Measurements from ENCODE around the gene PIGS. TPM values are rescaled to one million over a fixed set of nuclear protein-coding genes. Genes with fewer than 3 reads are reported as not detected.

PIGS gene
- total RNA-seq, 2 donors from 2014 or later, result 33.2 to 38.9 TPM

- H3K36me3 Mint-ChIP-seq (ENCODE audit: low read depth), result no peaks in the 10 kb centered on the region
- no peaks in the 10 kb centered on the region for H3K4me1 Mint-ChIP-seq
- no peaks in the 10 kb centered on the region for H3K9me3 Mint-ChIP-seq
- H3K27me3 Mint-ChIP-seq, result peaks cover 32% of the 10 kb centered on the region
- no peak for ATAC-seq (replicated peaks)
- H3K27ac Mint-ChIP-seq, result no peak within 1 kb of the TSS
- H3K4me3 Mint-ChIP-seq, result no peak within 1 kb of the TSS
Observed at GRCh38 chr17:28505986-28506665, 65.2 kb downstream of the PIGS start, which contains the start of gene FOXN1. Gene FOXN1, plus strand, starts transcription at chr17:28506348. Its CDS starts 17,622 bp downstream, at chr17:28523970.

GRCh38 chr17:28503420-28503819, 67.9 kb downstream of the PIGS start:
- H3K4me1 Mint-ChIP-seq, result no peaks in the 10 kb centered on the region
- H3K27ac Mint-ChIP-seq, result no peak overlapping the region
- no peak for ATAC-seq (replicated peaks)
- no peaks in the 10 kb centered on the region for H3K36me3 Mint-ChIP-seq (ENCODE audit: low read depth)
- no peaks in the 10 kb centered on the region for H3K9me3 Mint-ChIP-seq
- H3K27me3 Mint-ChIP-seq, result peaks cover 13% of the 10 kb centered on the region
- no peak overlapping the region for H3K4me3 Mint-ChIP-seq

Other genes starting within 250 kb of the PIGS start
- 10 to 100 TPM; 17.5 to 21.3 TPM for gene IFT20, start 236.1 kb downstream of the PIGS start, total RNA-seq
- gene TNFAIP1, start 235.8 kb downstream of the PIGS start, total RNA-seq, result 10 to 100 TPM; 24.9 to 30.0 TPM
- gene POLDIP2, start 214.0 kb downstream of the PIGS start, total RNA-seq, result 100 to 1,000 TPM in 1 of 2 donors, 10 to 100 TPM in 1; 48.9 to 109 TPM
- not detected for gene SEBOX, start 206.3 kb downstream of the PIGS start, total RNA-seq
- under 1 TPM; 0.16 to 0.43 TPM for gene VTN, start 201.2 kb downstream of the PIGS start, total RNA-seq
- 10 to 100 TPM; 30.1 to 33.7 TPM for gene SARM1, start 199.8 kb downstream of the PIGS start, total RNA-seq
- gene SLC46A1, start 165.3 kb downstream of the PIGS start, total RNA-seq, result 1 to 10 TPM; 2.5 to 4.4 TPM
- not detected for gene SLC13A2, start 97.9 kb downstream of the PIGS start, total RNA-seq
- gene FOXN1, start 65.2 kb downstream of the PIGS start, total RNA-seq, result not detected
- gene UNC119, start 18.9 kb downstream of the PIGS start, total RNA-seq, result 10 to 100 TPM; 39.1 to 67.7 TPM
- 100 to 1,000 TPM in 1 of 2 donors, 10 to 100 TPM in 1; 55.0 to 335 TPM for gene ALDOC, start 5.4 kb upstream of the PIGS start, total RNA-seq
- gene SPAG5, start 27.5 kb upstream of the PIGS start, total RNA-seq, result 100 to 1,000 TPM; 140 to 195 TPM
- gene RSKR, start 42.7 kb upstream of the PIGS start, total RNA-seq, result 10 to 100 TPM; 25.5 to 36.3 TPM
- 100 to 1,000 TPM; 134 to 226 TPM for gene BLTP2, start 73.6 kb upstream of the PIGS start, total RNA-seq
- gene SDF2, start 90.4 kb upstream of the PIGS start, total RNA-seq, result 10 to 100 TPM; 48.3 to 48.6 TPM
- gene SUPT6H, start 90.7 kb upstream of the PIGS start, total RNA-seq, result 10 to 100 TPM; 80.2 to 89.1 TPM
- gene PROCA1, start 140.4 kb upstream of the PIGS start, total RNA-seq, result 10 to 100 TPM in 1 of 2 donors, 1 to 10 TPM in 1; 4.4 to 12.4 TPM
- gene RAB34, start 146.3 kb upstream of the PIGS start, total RNA-seq, result 10 to 100 TPM in 1 of 2 donors, 1 to 10 TPM in 1; 4.1 to 22.4 TPM
- 1,000 to 10,000 TPM; 2,238 to 2,546 TPM for gene RPL23A, start 148.5 kb upstream of the PIGS start, total RNA-seq
- gene TLCD1, start 154.7 kb upstream of the PIGS start, total RNA-seq, result 10 to 100 TPM in 1 of 2 donors, 1 to 10 TPM in 1; 4.8 to 13.4 TPM
- 1 to 10 TPM; 4.9 to 9.2 TPM for gene NEK8, start 157.3 kb upstream of the PIGS start, total RNA-seq
- 100 to 1,000 TPM in 1 of 2 donors, 10 to 100 TPM in 1; 78.4 to 181 TPM for gene TRAF4, start 172.5 kb upstream of the PIGS start, total RNA-seq

All from activated T-helper 17 cell treated with anti-CD3 and anti-CD28 coated beads, Interleukin-2, amount 50 U/mL, for 72 hours (primary cell).